ENCODE measurements around the gene VRK3.
"Not testable (repeated sequence)": the region's sequence is repeated elsewhere in the genome, so short reads cannot be mapped to it uniquely, and the experiment has no call there.

Gene VRK3

GRCh38 chr19:49952906-49953305, 72.3 kb downstream of the VRK3 start:
- no peak for DNase-seq

GRCh38 chr19:49952479-49952836, 72.7 kb downstream of the VRK3 start:
- DNase-seq = no peak

GRCh38 chr19:49951806-49952478, 73.2 kb downstream of the VRK3 start:
- no peak for DNase-seq

- no peak for DNase-seq
Measured at GRCh38 chr19:49950956-49951526, 74.1 kb downstream of the VRK3 start.

- DNase-seq = no peak
Measured at GRCh38 chr19:49950590-49950948, 74.6 kb downstream of the VRK3 start.

- DNase-seq = no peak
Measured at GRCh38 chr19:49949742-49950589, 75.2 kb downstream of the VRK3 start.

- DNase-seq = no peak
Measured at GRCh38 chr19:49946415-49946814, 78.8 kb downstream of the VRK3 start.

GRCh38 chr19:49944567-49944966, 80.6 kb downstream of the VRK3 start:
- DNase-seq = not testable (repeated sequence)

- DNase-seq = no peak
Measured at GRCh38 chr19:49940482-49940791, 84.7 kb downstream of the VRK3 start.

- DNase-seq = no peak
Measured at GRCh38 chr19:49939721-49940481, 85.3 kb downstream of the VRK3 start.

- no peak for DNase-seq
Measured at GRCh38 chr19:49938662-49939061, 86.5 kb downstream of the VRK3 start.

GRCh38 chr19:49937750-49938381, 87.3 kb downstream of the VRK3 start:
- peak; percentile 9 for DNase-seq

- DNase-seq = no peak
Measured at GRCh38 chr19:49936549-49936948, 88.6 kb downstream of the VRK3 start.

GRCh38 chr19:49933643-49934042, 91.5 kb downstream of the VRK3 start:
- no peak for DNase-seq

GRCh38 chr19:49932731-49933131, 92.4 kb downstream of the VRK3 start:
- DNase-seq = no peak

- DNase-seq = no peak
Measured at GRCh38 chr19:49932041-49932451, 93.1 kb downstream of the VRK3 start.

- no peak for DNase-seq
Measured at GRCh38 chr19:49931293-49932040, 93.7 kb downstream of the VRK3 start.

GRCh38 chr19:49930483-49931011, 94.6 kb downstream of the VRK3 start:
- peak; percentile 70 for DNase-seq

GRCh38 chr19:49929611-49930482, 95.3 kb downstream of the VRK3 start:
- peak; percentile 97 for DNase-seq

GRCh38 chr19:49929121-49929610, 96.0 kb downstream of the VRK3 start, which contains the start of the genes ATF5 and NUP62:
TSS of gene ATF5 (plus strand) at chr19:49929205. CDS start at chr19:49930851, 1,646 bp downstream.
TSS of gene NUP62 (minus strand) at chr19:49929504. CDS start at chr19:49909807, 19,697 bp downstream.
- DNase-seq = peak; percentile 96
